ENCODE measurements around the gene FCAMR.

FCAMR gene

GRCh38 chr1:206941766-206942418 is 28.4 kb downstream of the FCAMR start:
- in situ Hi-C loops (cut with HindIII; ENCODE audit: low sequenced_read_pairs), result no loop called here
- TF ChIP-seq, protein P1, sequence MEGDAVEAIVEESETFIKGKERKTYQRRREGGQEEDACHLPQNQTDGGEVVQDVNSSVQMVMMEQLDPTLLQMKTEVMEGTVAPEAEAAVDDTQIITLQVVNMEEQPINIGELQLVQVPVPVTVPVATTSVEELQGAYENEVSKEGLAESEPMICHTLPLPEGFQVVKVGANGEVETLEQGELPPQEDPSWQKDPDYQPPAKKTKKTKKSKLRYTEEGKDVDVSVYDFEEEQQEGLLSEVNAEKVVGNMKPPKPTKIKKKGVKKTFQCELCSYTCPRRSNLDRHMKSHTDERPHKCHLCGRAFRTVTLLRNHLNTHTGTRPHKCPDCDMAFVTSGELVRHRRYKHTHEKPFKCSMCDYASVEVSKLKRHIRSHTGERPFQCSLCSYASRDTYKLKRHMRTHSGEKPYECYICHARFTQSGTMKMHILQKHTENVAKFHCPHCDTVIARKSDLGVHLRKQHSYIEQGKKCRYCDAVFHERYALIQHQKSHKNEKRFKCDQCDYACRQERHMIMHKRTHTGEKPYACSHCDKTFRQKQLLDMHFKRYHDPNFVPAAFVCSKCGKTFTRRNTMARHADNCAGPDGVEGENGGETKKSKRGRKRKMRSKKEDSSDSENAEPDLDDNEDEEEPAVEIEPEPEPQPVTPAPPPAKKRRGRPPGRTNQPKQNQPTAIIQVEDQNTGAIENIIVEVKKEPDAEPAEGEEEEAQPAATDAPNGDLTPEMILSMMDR (IDR thresholded peaks at IDR 0.05; ENCODE audit: low read depth, low read length), result no peak
- DNase-seq (ENCODE audit: low read depth, low spot score), result no peak
- H3K4me3 ChIP-seq (ENCODE audit: low read depth, low read length), result no peak overlapping the region

- DNase-seq (ENCODE audit: low read depth, low spot score), result no peak
- in situ Hi-C loops (cut with HindIII; ENCODE audit: low sequenced_read_pairs), result no loop called here
- TF ChIP-seq, protein P1 (IDR thresholded peaks at IDR 0.05; ENCODE audit: low read depth, low read length), result no peak
- no peak overlapping the region for H3K4me3 ChIP-seq (ENCODE audit: low read depth, low read length)
Observed at GRCh38 chr1:206940588-206940936, 29.7 kb downstream of the FCAMR start.

- in situ Hi-C loops (cut with HindIII; ENCODE audit: low sequenced_read_pairs), result no loop called here
- no peak overlapping the region for H3K4me3 ChIP-seq (ENCODE audit: low read depth, low read length)
- DNase-seq (ENCODE audit: low read depth, low spot score), result no peak
- TF ChIP-seq, protein P1 (IDR thresholded peaks at IDR 0.05; ENCODE audit: low read depth, low read length), result no peak
Observed at GRCh38 chr1:206939841-206940587, 30.2 kb downstream of the FCAMR start.

GRCh38 chr1:206939131-206939530 is 31.1 kb downstream of the FCAMR start:
- DNase-seq (ENCODE audit: low read depth, low spot score), result no peak
- in situ Hi-C loops (cut with HindIII; ENCODE audit: low sequenced_read_pairs), result no loop called here
- TF ChIP-seq, protein P1 (IDR thresholded peaks at IDR 0.05; ENCODE audit: low read depth, low read length), result no peak
- no peak overlapping the region for H3K4me3 ChIP-seq (ENCODE audit: low read depth, low read length)

DNA sequence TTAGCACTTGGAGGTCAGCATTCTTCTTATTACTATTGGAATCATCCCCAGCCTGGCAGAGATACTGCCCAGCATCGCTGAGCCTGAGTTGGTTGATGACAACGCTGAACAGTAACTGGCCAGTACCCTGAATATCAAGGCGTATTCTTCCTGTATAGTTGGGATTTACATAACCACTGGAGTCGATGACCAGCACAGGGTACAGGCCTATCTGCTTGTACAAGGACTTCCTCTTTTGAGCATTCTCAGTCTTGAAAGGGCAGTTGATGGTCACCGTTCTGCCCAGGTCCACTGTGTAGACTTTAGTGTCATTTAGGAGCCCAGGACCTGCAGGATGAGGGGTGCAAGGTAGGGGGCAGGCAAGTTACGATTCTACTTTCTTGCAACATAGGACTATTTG is 32.8 kb downstream of the FCAMR start:
- in situ Hi-C loops (cut with HindIII; ENCODE audit: low sequenced_read_pairs), result no loop called here
- DNase-seq (ENCODE audit: low read depth, low spot score), result no peak
- no peak overlapping the region for H3K4me3 ChIP-seq (ENCODE audit: low read depth, low read length)
- TF ChIP-seq, protein P1 (IDR thresholded peaks at IDR 0.05; ENCODE audit: low read depth, low read length), result no peak

- no peak for DNase-seq (ENCODE audit: low read depth, low spot score)
Observed at GRCh38 chr1:206935491-206936067, 34.7 kb downstream of the FCAMR start.

More at GRCh38 chr1:206935491-206936067, 34.7 kb downstream of the FCAMR start:
- TF ChIP-seq, protein P1 (IDR thresholded peaks at IDR 0.05; ENCODE audit: low read depth, low read length), result peak; percentile 48
- H3K4me3 ChIP-seq (ENCODE audit: low read depth, low read length), result no peak overlapping the region
- in situ Hi-C loops (cut with HindIII; ENCODE audit: low sequenced_read_pairs), result no loop called here
